ENCODE measurements around the gene KRTAP5-7. TPM values are rescaled to one million over a fixed set of nuclear protein-coding genes. Genes with fewer than 3 reads are reported as not detected.
"Not testable (repeated sequence)": the region's sequence is repeated elsewhere in the genome, so short reads cannot be mapped to it uniquely, and the experiment has no call there.

Gene KRTAP5-7
- total RNA-seq, result under 1 TPM in 1 of 4 donors, not detected in 3; 0.38 TPM

DNA sequence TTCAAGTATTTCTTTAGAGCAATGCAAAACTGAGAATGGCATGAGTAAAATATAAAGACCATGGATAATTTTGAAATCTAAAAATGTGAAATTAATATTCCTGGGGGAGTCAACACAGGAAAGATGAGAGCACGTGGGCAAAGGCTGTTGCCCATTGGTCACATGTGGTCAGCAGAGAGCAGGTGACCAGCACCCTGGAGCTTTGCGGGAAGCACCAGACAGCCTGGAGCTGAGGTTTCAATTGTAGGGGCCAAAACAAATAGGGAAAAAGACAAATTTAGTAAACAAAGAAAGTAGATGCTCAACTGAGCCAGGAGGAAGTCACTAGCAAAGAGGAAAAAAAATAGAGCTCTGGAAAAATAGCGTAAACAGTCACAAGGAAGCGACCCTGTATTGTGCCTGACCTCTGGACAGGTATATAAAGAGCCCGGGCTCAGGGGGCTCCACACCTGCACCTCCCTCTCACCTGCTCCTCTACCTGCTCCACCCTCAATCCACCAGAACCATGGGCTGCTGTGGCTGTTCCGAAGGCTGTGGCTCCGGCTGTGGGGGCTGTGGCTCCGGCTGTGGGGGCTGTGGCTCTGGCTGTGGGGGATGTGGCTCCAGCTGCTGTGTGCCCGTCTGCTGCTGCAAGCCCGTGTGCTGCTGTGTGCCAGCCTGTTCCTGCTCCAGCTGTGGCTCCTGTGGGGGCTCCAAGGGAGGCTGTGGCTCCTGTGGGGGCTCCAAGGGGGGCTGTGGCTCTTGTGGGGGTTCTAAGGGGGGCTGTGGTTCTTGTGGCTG lies at the start of gene KRTAP5-7:
Gene KRTAP5-7, plus strand, starts transcription at position 472 of the 780 bp plus-strand sequence. Its CDS starts 34 bp downstream, at position 506.
- intact Hi-C loops (cut with DNase I); H3K36me3 ChIP-seq; DNase-seq; H3K27ac ChIP-seq; H3K4me3 ChIP-seq; H3K27me3 ChIP-seq; H3K4me1 ChIP-seq; H3K9me3 ChIP-seq: not testable (repeated sequence)
- 54 to 64% methylated on average over 8 of the region's 10 CpGs for WGBS, 2 donors

- 75 to 86% methylated on average over 14 to 21 of the region's 25 CpGs for WGBS, 2 donors
- Histone ChIP-seq H3K9me3 (no peaks in the 10 kb centered on the region), H3K36me3 (peaks cover 39 to 100% (median 61%) of the 10 kb centered on the region in 3 donors), H3K4me3 (no peak overlapping the region), H3K27me3 (no peaks in the 10 kb centered on the region), H3K4me1 (peaks cover 0 to 21% (median 9%) of the 10 kb centered on the region in 3 donors), H3K27ac (no peak overlapping the region)
- TF ChIP-seq CTCF (IDR thresholded peaks at IDR 0.05) (no peak), POLR2A (IDR thresholded peaks at IDR 0.05) (no peak)
- no peak for DNase-seq
- intact Hi-C loops (cut with DNase I), result no loop called here
Observed at GRCh38 chr11:71477641-71478527, 49.2 kb upstream of the KRTAP5-7 start.

DNA sequence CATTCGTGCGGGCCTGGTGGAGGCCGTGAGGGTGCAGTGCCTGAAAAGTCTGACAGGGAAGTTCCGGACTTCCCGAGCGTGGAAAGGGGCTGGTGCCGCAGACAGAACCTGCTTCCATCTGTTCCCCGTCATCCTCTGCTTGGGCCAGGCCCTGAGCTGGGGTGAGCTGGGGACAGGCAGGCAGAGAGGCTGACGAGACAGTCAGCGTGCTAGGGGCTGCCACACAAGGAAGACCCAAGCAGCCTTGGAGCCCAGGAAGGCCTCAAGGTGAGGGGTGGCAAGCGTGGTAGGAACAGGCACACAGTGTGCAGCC lies 48.6 kb upstream of the KRTAP5-7 start:
- no peak overlapping the region for H3K4me3 ChIP-seq
- H3K36me3 ChIP-seq, result peaks cover 39 to 100% (median 60%) of the 10 kb centered on the region in 3 donors
- H3K9me3 ChIP-seq, result no peaks in the 10 kb centered on the region
- peaks cover 0 to 21% (median 9%) of the 10 kb centered on the region in 3 donors for H3K4me1 ChIP-seq
- intact Hi-C loops (cut with DNase I), result no loop called here
- no peak overlapping the region for H3K27ac ChIP-seq
- WGBS, 2 donors, result 85 to 96% methylated on average over 7 to 11 of the region's 11 CpGs
- TF ChIP-seq POLR2A (IDR thresholded peaks at IDR 0.05) (no peak), CTCF (IDR thresholded peaks at IDR 0.05) (no peak)
- no peaks in the 10 kb centered on the region for H3K27me3 ChIP-seq
- DNase-seq, result no peak

- no peaks in the 10 kb centered on the region for H3K9me3 ChIP-seq
- H3K27ac ChIP-seq, result peak overlapping the region in 3 of 4 donors; percentile 51 to 76 (median 68)
- TF ChIP-seq CTCF (IDR thresholded peaks at IDR 0.05) (no peak), POLR2A (IDR thresholded peaks at IDR 0.05) (no peak)
- no peak overlapping the region for H3K4me3 ChIP-seq
- H3K27me3 ChIP-seq, result no peaks in the 10 kb centered on the region
- no peak for DNase-seq
- 72 to 81% methylated on average over 12 to 16 of the region's 24 CpGs for WGBS, 2 donors
- intact Hi-C loops (cut with DNase I), result loop anchor here (5.0 kb wide), 1 partner anchor 66 kb away; the partner anchor contains the start of gene KRTAP5-9
- H3K36me3 ChIP-seq, result peaks cover 36 to 100% (median 47%) of the 10 kb centered on the region in 3 donors
- H3K4me1 ChIP-seq, result peaks cover 0 to 21% (median 9%) of the 10 kb centered on the region in 3 donors
Observed at GRCh38 chr11:71481101-71481960, 45.7 kb upstream of the KRTAP5-7 start.

DNA sequence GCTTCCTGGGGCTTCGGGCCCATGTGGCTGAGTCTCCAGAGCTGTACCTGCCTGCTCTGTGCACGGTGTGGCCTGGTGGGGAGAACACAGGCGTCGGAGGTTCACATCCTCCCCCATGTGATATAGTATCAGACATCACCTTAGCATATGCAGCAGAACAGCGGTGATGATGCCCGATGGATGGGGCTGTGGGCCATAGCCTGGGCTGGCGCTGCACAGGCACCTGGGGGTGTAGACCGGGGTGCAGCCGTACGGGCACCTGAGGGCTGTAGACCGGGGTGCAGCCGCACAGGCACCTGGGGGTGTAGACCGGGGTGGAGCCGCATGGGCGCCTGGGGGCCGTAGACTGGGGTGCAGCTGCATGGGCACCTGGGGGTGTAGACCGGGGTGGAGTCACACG lies 44.9 kb upstream of the KRTAP5-7 start:
- DNase-seq, result no peak
- Histone ChIP-seq H3K36me3 (peaks cover 32 to 100% (median 41%) of the 10 kb centered on the region in 3 donors), H3K27ac (peak overlapping the region in 2 of 4 donors; percentile 51 to 76), H3K4me3 (no peak overlapping the region), H3K4me1 (peaks cover 0 to 21% (median 9%) of the 10 kb centered on the region in 3 donors), H3K27me3 (no peaks in the 10 kb centered on the region), H3K9me3 (no peaks in the 10 kb centered on the region)
- 94 to 100% methylated on average over 3 to 5 of the region's 18 CpGs for WGBS, 2 donors
- intact Hi-C loops (cut with DNase I), result loop anchor here (5.0 kb wide), 1 partner anchor 65 kb away; the partner anchor contains the start of gene KRTAP5-9
- TF ChIP-seq POLR2A (IDR thresholded peaks at IDR 0.05), result no peak
- no peak for TF ChIP-seq CTCF (IDR thresholded peaks at IDR 0.05)

All from esophagus squamous epithelium (tissue), 5 donors.